BE2C (cell line): ENCODE results near the gene SLC38A8.

Source experiments
- DNase-seq: peaks from one replicate; pipeline ENCODE4 v3.0.0-alpha.2; 2020
- H3K27me3 ChIP-seq: fragments of 250-450 bp; sonication (Bioruptor Pico); 2 replicates; pipeline ENCODE4 v1.5.1; 2020; ENCODE audit warnings: mild to moderate bottlenecking
- H3K36me3 ChIP-seq: fragments of 250-450 bp; sonication (Bioruptor Pico); 2 replicates; pipeline ENCODE4 v1.5.1; 2020; ENCODE audit warnings: mild to moderate bottlenecking
- H3K4me1 ChIP-seq: fragments of 250-450 bp; sonication (Bioruptor Pico); 2 replicates; pipeline ENCODE4 v1.5.1; 2020
- H3K4me3 ChIP-seq: 2 replicates; pipeline ENCODE4 v1.5.1; 2011; ENCODE audit warnings: low read depth, low read length
- H3K9me3 ChIP-seq: fragments of 250-450 bp; sonication (Bioruptor Pico); 2 replicates; pipeline ENCODE4 v1.5.1; 2020
- TF ChIP-seq, protein P1 (sequence below): IDR thresholded peaks from 2 replicates; pipeline ENCODE4 v1.5.1; 2012; ENCODE audit warnings: mild to moderate bottlenecking, low read depth, low read length

SLC38A8 gene

GRCh38 chr16:83971165-83972130 lies 71.1 kb downstream of the SLC38A8 start:
- Histone ChIP-seq H3K36me3 (no peaks in the 10 kb centered on the region), H3K9me3 (no peaks in the 10 kb centered on the region), H3K4me3 (no peak overlapping the region), H3K27me3 (peaks cover 13% of the 10 kb centered on the region), H3K4me1 (no peaks in the 10 kb centered on the region)
- TF ChIP-seq, protein P1, sequence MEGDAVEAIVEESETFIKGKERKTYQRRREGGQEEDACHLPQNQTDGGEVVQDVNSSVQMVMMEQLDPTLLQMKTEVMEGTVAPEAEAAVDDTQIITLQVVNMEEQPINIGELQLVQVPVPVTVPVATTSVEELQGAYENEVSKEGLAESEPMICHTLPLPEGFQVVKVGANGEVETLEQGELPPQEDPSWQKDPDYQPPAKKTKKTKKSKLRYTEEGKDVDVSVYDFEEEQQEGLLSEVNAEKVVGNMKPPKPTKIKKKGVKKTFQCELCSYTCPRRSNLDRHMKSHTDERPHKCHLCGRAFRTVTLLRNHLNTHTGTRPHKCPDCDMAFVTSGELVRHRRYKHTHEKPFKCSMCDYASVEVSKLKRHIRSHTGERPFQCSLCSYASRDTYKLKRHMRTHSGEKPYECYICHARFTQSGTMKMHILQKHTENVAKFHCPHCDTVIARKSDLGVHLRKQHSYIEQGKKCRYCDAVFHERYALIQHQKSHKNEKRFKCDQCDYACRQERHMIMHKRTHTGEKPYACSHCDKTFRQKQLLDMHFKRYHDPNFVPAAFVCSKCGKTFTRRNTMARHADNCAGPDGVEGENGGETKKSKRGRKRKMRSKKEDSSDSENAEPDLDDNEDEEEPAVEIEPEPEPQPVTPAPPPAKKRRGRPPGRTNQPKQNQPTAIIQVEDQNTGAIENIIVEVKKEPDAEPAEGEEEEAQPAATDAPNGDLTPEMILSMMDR: no peak
- no peak for DNase-seq

GRCh38 chr16:83970430-83970815 lies 72.2 kb downstream of the SLC38A8 start:
- TF ChIP-seq, protein P1: no peak
- Histone ChIP-seq H3K4me1 (no peaks in the 10 kb centered on the region), H3K36me3 (no peaks in the 10 kb centered on the region)

GRCh38 chr16:83969771-83970429 lies 72.7 kb downstream of the SLC38A8 start:
- Histone ChIP-seq H3K4me3 (no peak overlapping the region), H3K9me3 (no peaks in the 10 kb centered on the region), H3K4me1 (no peaks in the 10 kb centered on the region), H3K27me3 (peaks cover 13% of the 10 kb centered on the region), H3K36me3 (no peaks in the 10 kb centered on the region)
- DNase-seq: no peak
- TF ChIP-seq, protein P1: no peak

More at GRCh38 chr16:83970430-83970815, 72.2 kb downstream of the SLC38A8 start:
- peaks cover 13% of the 10 kb centered on the region for H3K27me3 ChIP-seq
- no peak overlapping the region for H3K4me3 ChIP-seq
- no peaks in the 10 kb centered on the region for H3K9me3 ChIP-seq
- no peak for DNase-seq

GRCh38 chr16:83968891-83969649 lies 73.5 kb downstream of the SLC38A8 start:
- Histone ChIP-seq H3K9me3 (no peaks in the 10 kb centered on the region), H3K27me3 (peaks cover 13% of the 10 kb centered on the region), H3K4me1 (no peaks in the 10 kb centered on the region), H3K36me3 (no peaks in the 10 kb centered on the region), H3K4me3 (no peak overlapping the region)
- TF ChIP-seq, protein P1: no peak
- no peak for DNase-seq

DNA sequence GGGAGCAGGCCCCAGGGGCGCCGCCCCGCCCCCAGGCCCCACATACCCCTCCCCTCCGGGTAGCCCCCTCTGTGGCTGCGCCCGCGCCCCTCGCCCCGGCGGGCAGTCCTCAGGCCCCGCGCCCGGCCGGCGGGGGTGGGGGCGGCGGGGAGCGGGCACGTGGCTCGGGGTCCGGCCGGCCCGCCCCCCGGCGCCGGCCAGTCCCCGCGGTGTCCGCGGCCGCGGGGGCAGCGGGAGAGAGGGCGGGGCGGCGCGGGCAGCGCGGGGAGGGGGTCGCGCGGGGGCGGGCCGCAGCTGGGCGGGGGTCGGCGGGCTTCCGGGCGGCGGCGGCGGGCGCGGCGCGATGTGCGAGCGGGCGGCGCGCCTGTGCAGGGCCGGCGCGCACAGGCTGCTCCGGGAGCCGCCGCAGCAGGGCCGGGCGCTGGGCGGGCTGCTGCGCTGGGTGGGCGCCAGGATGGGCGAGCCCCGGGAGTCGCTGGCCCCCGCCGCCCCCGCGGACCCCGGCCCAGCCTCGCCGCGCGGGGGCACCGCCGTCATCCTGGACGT lies 74.2 kb downstream of the SLC38A8 start:
- no peak overlapping the region for H3K4me3 ChIP-seq
- no peaks in the 10 kb centered on the region for H3K36me3 ChIP-seq
- TF ChIP-seq, protein P1: no peak
- H3K27me3 ChIP-seq: peaks cover 13% of the 10 kb centered on the region
- H3K4me1 ChIP-seq: no peaks in the 10 kb centered on the region
- no peak for DNase-seq
- H3K9me3 ChIP-seq: no peaks in the 10 kb centered on the region
